Measurements from ENCODE around the gene IER2.
A peak's percentile ranks its signal among the peaks of the same experiment; 100 is the strongest.

Gene IER2, protein sequence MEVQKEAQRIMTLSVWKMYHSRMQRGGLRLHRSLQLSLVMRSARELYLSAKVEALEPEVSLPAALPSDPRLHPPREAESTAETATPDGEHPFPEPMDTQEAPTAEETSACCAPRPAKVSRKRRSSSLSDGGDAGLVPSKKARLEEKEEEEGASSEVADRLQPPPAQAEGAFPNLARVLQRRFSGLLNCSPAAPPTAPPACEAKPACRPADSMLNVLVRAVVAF

DNA sequence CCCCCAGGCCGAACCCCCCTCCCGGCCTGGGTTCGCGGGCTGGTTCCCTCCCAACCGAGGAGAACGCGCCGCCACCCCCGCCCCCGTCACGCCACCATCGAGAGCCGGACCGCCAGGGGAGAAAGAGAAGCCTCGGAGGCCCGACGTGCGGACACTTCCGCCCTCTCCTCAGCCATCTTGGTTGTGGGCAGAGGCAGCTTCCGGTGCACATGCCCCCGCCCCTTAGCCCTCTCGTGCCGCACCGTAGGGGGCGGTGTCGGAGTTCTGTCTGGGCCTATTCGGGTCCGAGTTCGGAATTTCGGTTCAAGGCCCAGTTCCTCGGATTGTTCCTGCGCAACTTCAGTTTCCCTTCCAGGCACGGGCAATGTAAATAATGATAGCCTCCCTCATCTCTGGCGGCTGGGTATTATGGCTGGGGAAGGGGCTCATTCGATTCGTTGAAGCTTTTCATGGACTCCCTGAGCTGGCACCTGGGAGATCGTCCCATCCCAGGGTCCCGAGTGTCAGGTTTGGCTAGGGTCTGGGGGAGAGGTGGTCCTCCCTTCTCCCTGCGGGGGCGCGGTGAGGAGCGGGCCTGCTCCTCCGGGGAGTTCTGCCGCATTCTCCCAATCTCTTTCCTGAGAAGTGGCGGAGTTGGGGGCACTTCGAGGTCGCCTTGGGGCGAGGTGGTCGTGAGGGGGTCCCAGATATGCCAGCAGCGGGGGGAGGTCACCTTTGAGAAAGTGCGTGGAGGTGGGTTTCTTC, at the start of gene IER2, which contains the start of gene STX10:
TSS of gene IER2 (plus strand) at position 225 of the 744 bp plus-strand sequence. CDS start 2,776 bp downstream, outside the sequence.
TSS of gene STX10 (minus strand) at position 189 of the 744 bp plus-strand sequence. CDS start 202 bp downstream, outside the sequence.
- peak; percentile 90 for DNase-seq (ENCODE audit: low read depth)

DNA sequence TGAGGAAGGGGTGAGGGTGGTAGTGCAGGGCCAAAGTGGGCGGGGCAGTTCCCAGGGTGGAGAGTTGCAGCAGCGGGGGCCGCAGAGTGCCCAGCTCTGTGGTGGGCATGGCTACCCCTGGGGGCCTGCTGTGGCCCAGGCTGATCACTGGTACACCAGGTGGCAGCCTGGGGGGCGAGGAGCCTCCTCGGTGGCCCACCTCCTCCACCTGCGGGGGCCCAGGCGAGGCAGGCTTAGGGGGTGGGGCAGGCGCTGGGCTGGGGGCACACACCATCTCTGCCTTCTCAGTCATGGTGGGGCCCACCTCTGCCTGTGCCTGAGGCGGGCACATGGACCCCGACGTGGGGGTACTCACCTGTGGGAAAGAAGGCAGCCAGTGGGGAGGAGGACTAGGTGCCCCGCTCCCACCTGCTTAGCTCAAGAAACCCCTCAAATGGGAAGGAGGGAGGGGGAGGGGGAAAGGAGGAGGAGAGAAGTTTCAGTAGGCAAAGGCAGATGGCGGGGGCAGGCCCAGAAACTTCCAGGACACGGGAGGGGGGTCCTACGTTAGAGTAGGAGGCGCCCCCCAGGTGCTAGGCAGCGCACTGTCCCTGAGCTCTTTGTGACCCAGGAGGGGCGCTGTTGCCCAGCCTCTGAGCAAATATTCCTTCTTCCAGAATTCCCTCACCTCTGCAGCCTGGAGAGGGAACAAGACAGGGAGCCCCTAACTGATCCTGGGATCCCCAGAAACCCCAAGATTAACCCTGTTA, 49.2 kb upstream of the IER2 start:
- no peak for DNase-seq (ENCODE audit: low read depth)

DNA sequence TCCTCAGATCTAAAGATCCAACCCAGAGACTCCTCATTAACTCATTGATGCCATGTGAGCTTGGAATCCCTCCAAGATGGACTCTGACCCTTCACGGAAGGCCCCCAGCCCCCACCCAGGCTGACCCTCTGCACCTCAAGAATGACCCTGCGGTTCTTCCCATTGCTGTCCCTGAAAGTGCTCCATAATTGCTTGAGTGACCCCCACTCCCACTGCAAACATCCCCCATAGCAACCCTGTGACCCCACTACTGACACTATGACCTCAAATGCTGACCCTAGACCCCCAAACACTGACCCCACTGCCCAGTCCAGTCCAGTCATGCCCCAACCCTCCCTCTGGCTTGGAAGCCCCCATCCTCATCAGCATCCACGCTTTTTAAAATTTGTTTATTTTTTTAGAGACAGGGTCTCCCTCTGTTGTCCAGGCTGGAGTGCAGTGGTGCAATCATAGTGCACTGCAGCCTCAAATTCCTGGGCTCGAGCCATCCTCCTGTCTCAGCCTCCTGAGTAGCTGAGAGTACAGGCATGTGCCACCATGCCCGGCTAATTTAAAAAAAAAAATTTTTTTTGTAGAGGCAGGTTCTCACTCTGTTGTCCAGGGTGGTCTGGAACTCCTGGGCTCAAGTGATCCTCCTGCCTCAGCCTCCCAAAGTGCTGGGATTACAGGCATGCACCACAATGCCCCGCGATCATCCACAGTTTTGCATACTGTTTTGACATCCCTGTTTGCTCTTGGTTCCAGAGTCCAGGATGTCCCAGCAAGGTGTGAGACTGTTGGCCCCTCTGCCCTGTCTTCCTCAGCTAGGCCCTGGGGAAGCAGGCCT, 48.4 kb upstream of the IER2 start:
- DNase-seq (ENCODE audit: low read depth) = no peak

DNA sequence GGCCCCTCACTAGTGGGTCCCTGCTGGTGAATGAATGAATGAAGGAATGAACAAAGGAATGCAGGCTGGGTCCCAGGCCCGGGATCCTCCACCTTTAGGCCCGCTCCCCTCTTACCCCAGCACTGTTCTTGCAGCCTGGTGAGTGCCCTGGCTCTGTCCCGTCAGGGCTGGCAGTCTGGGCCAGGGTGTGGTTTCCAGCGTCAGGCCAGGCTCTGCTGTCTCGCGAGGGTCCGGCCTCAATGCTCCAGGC, 47.9 kb upstream of the IER2 start:
- DNase-seq (ENCODE audit: low read depth) = no peak

DNA sequence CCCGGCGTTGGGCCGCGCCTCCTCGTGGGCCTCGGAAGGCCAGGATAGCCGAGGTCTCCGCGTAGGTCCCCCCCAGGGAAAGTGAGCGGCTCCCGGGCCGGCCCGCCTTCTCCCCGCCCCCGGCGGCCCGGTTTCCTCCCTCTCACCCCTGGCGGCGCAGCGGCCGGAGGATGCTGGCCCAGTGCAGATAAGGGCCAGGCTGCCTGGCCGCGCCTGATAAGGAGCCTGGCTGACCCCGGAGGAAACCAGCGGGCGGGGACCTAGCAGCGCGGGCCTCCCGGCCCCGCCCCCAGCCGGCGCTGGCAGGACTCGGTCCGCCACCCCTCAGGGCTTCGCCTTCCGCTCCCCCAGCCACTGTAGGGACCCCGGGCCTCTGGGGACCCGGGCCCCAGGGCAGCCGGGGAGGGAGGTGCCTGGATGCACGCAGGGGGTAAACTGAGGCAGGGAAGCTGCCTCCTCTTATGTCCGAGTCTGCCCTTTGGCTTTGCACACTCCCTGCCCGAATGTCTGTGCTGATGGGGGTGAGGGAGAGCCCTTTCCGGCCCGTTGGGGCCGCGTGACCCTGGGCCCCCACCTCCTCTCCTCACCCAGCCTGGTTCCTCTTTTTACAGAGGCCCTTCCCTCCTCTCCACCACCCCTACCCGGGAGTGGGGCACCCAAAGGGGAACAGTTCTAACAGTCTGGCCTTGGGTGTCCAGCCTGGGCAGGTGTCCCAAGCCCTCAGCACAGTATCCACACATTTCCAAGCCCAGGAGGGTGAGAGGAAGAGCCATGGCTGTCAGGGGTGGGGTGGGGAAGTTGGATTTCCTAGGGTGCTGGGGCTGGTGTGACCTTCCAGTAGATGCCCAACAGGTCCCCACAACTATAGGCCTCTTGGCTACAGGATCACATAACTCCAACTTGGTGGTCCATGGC, 47.3 kb upstream of the IER2 start, which contains the start of gene LYL1:
TSS of gene LYL1 (minus strand) at position 193 of the 915 bp plus-strand sequence. CDS start 1,687 bp downstream, outside the sequence.
- DNase-seq (ENCODE audit: low read depth) = no peak

DNA sequence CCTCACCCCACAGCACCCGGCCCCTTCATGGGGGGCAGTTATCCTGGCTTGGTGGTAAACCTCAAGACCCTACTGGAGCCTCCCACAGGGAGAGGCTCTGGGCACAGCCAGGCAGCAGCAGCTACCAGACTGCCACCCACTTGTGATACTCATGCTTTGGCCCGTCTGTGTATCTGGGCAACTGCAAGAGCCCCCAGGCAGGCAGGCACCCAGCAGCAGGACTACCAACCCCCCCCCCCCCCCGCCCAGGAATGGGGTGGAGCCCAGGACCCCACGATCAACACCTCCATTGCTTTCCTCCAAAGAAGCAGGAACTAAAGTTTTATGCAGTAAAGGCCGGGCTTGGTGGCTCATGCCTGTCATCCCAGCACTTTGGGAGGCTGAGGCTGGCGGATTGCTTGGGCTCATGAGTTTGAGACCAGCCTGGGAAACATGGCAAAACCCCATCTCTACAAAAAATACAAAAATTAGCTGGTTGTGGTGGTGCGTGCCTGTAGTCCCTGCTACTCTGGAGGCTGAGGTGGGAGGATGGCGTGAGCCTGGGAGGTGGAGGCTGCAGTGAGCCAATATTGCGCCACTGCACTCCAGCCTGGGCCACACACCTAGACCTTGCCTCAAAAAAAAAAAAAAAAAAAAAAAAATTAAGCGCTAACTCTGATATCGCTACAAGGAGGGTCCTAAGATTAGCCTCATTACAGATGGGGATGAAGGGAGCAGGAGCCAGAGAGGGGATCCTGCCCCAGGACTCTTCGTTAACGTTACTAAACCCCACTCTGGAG, 46.4 kb upstream of the IER2 start:
- DNase-seq (ENCODE audit: low read depth) = no peak

DNA sequence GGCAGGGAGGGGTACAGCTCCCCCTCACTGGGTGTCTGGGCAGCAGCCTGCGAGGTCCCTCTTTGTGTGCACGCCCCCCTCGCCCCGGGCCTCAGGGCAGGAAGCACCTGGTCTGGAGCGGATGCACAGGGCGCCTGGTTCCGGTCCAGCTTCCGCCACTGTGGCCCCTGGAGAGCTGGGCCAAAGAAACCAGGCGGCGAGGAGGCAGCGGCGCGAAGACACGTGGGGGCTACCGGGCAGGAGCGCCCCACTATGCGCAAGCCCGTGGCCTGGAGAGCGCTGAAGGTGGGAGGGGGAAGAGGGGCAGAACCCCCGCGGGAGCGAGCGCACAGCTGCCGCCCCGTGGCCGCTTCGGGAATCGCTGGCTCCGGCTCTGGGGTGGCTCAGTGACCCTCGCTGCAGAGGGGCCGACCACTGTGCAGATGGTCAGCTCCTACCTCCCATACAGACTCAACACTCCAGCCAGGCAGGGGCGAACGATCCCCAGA, 45.8 kb upstream of the IER2 start:
- peak; percentile 52 for DNase-seq (ENCODE audit: low read depth)

DNA sequence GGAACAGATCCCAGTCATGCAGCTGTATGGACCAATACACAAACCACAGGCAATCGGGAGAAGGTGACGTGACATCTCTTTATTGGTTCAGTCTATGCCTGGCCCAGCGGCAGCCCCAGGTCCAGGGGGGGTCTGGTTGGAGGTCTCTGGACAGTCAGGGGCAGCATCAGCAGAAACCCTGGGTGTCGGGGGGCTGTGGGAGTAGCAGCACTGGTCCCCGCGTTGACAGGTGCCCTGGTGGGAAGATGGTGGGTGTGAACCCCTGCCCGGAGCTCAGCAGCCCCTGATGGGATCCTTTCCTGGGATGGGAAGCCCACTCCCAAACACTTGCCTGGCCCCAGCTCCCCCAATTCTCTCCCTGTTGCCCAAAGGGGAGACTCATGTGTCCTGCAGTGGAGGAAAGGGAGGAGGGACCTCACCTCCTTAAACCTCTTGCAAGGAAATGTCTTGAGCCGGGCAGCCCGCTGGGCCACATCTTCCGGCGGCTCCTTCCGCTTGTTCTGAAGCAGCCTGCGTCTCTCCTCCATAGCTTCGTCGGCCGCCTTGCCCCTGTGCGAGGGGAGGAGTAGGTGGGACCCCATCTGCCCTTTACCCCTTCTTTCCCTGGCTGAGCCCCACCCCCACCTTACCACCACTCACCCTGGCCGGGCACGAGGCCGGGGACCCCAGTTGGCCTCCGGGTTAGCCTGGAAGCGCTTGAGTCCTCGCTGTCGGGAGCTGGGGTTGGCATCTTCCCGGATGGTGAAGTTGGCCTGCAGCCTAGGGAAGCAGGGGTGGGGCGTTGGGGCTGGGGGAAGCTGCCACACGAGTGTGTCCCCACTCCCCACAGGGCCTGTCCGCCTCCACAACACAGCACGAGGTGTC, 45.1 kb upstream of the IER2 start:
- no peak for DNase-seq (ENCODE audit: low read depth)

DNA sequence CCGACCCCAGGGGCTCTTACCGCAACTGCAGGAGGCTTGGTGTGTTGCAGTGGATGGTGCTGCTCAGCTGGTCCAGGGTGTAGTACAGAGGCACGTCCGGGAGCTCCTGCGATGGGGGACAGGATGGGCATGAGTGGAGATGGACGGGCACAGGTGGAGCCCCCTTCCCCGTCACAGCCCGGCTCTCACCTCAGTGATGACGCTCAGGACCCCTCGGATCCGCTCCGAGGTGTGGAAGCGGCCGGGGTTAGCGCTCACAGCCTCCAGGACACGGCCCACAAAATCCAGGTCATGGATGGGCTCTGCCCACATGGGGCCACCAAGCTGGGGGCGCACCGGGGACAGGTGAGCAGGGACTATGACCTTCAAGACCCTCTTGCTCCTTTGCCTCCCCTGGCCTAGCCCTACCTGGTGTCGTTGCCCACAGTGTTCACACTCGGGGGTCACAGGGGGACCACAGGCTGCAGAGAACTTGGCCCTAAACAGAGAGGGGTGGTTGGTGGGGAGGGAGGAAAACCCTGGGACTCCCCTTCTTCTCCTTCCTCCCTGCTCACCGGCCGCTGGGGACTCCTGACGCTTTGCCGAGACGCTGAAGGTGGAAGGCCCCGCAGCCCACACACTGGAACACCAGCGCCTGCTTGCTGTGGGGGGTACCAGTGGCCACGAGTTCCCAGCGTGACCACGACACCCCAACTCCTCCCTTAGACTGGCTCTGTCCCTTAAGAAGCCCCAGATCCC, 40.7 kb upstream of the IER2 start:
- no peak for DNase-seq (ENCODE audit: low read depth)

DNA sequence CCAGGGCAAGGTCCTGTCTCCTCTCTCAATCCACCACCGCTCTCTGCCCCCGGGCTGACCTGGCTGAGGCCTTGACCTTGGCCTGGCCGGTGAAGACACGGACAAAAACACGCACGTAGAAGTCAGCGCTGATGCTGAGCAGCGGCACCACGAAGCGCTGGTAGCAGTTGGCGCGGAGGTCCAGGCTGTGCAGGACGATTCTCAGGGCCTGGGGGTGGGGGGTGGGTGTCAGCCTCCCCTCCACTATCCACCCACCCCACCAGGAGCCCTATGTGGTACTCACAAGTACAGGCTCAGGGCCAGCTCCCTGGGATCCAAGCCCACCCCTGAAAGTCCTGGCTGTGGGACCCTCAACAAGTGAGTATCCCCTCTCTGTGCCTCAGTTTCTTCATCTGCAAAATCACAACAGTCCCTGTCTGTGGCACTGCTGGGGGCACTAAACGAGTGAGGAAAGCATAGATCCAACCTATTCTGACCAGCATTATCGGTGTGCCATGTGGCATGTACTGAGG, 40.1 kb upstream of the IER2 start:
- DNase-seq (ENCODE audit: low read depth) = no peak

DNA sequence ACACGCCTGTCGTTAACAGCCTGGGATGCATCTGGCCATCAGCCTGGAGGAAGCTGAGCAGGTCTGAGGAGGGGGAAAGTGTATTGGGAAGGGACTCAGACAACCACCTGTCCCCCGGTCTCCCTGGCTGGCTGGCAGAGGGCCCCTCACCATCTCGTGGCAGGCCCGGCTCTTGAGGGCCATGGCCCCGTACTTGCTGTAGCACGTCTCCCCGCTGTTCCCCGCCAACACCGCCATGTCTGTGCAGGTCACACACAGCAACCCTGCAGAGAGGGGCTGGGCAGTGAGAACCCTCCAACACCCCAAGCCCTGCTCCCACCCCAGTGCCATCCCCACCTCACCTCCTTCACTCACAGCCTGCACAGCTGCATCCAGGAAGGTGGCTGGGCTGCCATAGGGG, 37.7 kb upstream of the IER2 start:
- DNase-seq (ENCODE audit: low read depth) = no peak

DNA sequence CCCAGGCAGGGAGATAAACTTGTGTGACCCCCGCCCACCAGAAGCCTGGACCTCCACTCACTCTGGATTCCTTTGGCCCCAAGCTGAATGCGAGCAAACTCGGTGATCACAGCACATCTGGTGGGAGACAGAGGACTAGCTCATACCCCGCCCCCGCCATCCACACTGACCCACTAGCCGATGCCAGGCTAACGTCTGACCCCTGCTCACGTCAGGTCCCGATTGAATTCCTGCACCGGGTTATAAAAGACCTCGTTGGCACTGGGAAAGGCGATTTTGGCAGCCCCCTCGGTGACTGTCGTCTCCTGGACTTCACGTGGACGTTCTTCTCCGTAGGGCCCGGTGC, 34.3 kb upstream of the IER2 start:
- no peak for DNase-seq (ENCODE audit: low read depth)

DNA sequence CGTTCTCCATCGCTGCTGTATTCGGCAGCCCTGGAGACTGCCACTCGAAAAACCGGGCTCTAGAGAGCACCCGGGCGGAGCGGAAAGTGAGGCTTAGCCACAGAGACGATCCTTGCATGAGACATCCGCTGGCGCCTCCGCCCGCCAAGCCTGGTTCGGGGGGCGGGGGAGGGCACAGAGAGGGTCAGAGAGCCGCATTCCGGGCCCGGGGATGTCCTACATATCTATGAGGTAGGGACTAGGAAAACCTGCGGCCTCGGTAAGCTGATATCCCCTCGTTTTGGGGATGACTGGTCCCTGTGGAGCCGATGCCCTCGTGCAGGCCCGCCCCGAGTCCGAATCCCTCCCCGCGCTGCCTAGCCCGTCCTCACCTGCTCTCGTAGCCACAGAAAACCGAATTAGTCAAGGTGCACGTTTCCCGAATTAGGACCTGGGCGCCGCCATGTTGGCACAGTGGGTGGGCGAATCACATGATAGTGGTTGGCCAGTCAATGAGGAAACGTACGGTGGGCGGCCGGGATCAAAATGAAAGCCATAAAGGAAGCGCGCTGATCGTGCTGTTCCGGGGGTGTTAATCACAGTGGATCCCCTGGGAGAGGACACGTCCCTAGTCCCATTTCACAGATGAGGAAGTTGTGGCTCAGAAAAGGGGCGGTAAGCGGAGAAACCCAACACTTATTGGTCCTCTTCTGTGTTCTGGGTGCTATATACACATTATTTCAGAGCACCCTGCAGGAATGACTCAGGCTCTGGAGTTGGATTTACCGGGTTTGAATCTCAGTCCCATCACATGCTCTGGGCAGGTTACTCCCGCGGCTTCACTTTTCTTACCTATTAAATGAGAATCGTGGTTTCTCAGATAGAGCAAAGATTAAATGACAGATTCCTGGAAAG, 33.7 kb upstream of the IER2 start, which contains the start of gene TRMT1:
TSS of gene TRMT1 (minus strand) at position 459 of the 894 bp plus-strand sequence. CDS start at position 118, 341 bp downstream.
- peak; percentile 87 for DNase-seq (ENCODE audit: low read depth)

DNA sequence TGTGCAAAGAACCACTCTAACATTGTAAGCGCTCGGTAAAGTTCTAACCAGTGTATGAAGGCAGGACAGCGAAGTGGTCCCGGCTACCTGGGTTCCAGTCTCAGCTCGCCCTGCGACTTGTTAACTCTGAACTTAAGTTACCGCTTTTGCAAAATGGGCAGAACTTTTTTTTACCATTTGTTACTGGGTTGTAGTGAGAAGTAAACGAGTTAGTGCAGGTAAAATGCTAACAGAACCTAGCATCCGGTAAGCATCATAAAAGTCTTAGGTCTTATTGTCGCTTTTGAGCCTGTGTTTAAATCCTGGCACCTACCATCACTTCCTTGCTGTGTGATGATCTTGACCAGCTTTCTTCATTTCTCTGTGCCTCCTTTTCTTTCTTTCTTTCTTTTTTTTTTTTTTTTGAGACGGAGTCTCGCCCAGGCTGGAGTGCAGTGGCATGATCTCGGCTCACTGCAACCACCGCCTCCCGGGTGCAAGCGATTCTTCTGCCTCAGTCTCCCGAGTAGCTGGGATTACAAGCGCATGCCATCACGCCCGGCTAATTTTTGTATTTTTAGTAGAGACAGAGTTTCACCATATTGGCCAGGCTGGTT, 32.9 kb upstream of the IER2 start:
- no peak for DNase-seq (ENCODE audit: low read depth)

DNA sequence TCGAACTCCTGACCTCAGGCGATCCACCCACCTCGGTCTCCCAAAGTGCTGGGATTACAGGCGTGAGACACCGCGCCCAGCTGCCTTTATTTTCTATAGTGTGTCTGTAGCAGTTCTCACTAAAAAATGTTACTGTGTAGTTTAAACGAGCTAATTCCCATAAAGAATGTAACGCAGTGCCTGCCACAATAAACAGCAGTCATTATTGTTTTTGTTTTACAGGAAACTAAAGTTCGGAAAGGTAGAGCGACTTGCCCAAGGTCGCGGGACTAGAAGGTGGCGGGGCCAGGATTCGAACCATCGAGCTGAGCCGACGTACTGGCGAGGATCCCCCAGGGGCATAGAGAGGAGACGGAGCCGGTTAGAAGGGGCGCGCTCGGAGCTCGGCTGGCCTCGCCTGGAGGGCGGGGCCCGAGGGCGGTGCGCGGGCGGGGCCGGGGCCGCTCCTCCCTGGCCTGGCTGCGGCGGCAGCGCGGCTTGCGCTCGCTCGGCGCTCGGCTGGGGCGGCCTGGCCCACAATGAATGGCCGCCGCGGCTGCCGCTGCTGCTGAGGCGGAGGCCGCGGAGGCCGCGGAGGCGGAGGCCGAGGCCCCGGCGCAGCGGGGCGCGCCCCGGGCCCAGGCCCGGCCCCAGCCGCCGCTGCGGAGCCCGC, 32.3 kb upstream of the IER2 start, which contains the start of gene NACC1:
TSS of gene NACC1 (plus strand) at position 493 of the 652 bp plus-strand sequence. CDS start 16,944 bp downstream, outside the sequence.
- peak; percentile 86 for DNase-seq (ENCODE audit: low read depth)
